ENCODE data around the gene RNF207. TPM values are rescaled to one million over a fixed set of nuclear protein-coding genes. Genes with fewer than 3 reads are reported as not detected.

The RNF207 gene
- total RNA-seq, 1 experiment from 2014 or later = not detected

DNA sequence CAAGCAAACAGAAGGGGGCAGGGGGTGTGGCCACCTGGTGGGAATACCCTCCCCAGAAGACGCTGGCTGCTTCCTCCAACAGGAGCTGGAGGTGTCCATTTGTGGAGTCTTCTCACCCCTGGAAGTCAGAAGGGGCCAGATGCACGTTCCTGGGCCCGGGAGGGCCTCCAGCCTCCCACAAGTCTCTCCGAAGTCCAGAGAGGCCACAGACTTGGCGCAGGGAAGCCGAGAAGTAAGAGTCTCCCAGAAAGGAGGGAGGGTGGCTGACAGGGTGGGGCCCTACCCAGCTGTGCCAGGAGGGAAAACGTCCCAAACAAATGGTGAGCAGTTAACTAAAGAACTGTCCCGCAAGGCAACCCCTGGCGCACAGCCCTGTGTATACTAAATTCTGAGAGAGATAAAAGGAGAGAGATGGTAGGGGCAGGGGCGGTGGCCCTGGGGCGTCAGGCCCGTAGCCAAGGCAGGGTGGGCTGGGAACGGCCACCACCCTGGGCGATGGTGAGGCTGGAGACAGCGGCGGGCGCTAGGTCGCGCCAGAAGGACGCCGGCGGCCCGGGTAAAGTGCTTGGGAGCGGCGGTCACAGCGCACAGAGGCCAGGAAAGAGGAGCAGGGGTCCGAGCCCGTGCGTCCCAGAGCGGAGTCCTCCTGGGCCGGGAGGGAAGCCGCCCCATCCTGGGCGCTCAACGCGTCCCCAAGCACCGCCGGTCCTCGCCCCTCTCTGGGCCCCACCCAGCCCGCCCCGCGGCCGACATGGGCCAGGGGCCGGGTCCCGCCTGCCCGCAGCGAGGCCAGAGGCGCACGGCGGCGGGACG, 27.0 kb upstream of the RNF207 start:
- H3K9me2 ChIP-seq (replicated peaks; ENCODE audit: insufficient read depth, low read length) = no peaks in the 10 kb centered on the region; the same call in 1 of the 2 replicates
- no peaks in the 10 kb centered on the region for H3K4me1 ChIP-seq (ENCODE audit: low read length)
- H3K27ac ChIP-seq (ENCODE audit: low read length) = no peak overlapping the region
- H3K79me2 ChIP-seq (ENCODE audit: low read length) = no peaks in the 10 kb centered on the region
- H3K36me3 ChIP-seq (ENCODE audit: insufficient read depth, low read length) = no peaks in the 10 kb centered on the region
- no peak overlapping the region for H2AFZ ChIP-seq (ENCODE audit: low read length)
- H3K9ac ChIP-seq (ENCODE audit: low read length) = no peak overlapping the region
- no peak overlapping the region for H3K4me2 ChIP-seq (ENCODE audit: low read depth, low read length, poor library complexity, severe bottlenecking)
- no peaks in the 10 kb centered on the region for H3K9me3 ChIP-seq (ENCODE audit: low read length)
- no peaks in the 10 kb centered on the region for H3K27me3 ChIP-seq (ENCODE audit: low read length)
- H4K20me1 ChIP-seq (ENCODE audit: insufficient read depth, low read depth, low read length) = peaks cover 15% of the 10 kb centered on the region; the same call in 1 of the 2 replicates
- H3K4me3 ChIP-seq (ENCODE audit: low read length) = no peak overlapping the region
- no peak for DNase-seq

DNA sequence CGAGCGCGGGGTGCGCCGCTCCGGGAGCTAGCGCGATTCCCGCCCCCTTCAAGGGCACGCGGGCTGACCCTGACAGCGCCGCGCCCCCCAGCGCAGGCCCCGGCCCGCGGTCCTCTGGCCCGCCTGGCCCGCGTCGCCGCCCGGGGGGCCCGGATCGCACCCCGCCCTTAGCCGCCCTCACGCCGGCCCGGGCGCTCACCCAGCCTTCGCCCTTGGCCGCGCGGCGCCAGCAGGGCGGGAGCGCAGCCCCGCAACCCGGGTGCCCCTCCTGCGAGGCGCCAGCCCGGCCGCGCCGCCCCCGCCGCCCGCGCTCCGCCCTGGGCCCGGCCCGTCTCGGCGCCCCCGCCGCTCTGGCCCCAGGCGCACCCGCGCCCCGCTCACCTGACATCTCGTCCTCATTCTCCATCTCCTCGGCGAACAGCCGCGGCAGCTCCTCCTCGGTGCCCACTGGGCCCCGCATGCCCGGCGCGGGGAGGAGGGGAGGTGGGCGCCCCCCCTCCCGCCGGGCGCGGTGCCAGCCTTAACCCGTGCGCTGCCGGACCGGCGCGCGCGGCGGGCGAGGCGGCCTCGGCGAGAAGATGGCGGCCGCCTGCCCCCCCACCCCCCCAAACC, 26.2 kb upstream of the RNF207 start:
- no peaks in the 10 kb centered on the region for H3K36me3 ChIP-seq (ENCODE audit: insufficient read depth, low read length)
- H3K79me2 ChIP-seq (ENCODE audit: low read length) = no peaks in the 10 kb centered on the region
- no peak overlapping the region for H2AFZ ChIP-seq (ENCODE audit: low read length)
- no peak overlapping the region for H3K27ac ChIP-seq (ENCODE audit: low read length)
- H3K4me2 ChIP-seq (ENCODE audit: low read depth, low read length, poor library complexity, severe bottlenecking) = no peak overlapping the region
- H4K20me1 ChIP-seq (ENCODE audit: insufficient read depth, low read depth, low read length) = peaks cover 22% of the 10 kb centered on the region
- H3K9ac ChIP-seq (ENCODE audit: low read length) = no peak overlapping the region
- H3K9me3 ChIP-seq (ENCODE audit: low read length) = no peaks in the 10 kb centered on the region
- no peaks in the 10 kb centered on the region; the same call in 1 of the 2 replicates for H3K9me2 ChIP-seq (replicated peaks; ENCODE audit: insufficient read depth, low read length)
- no peak overlapping the region for H3K4me3 ChIP-seq (ENCODE audit: low read length)
- DNase-seq = no peak
- H3K27me3 ChIP-seq (ENCODE audit: low read length) = no peaks in the 10 kb centered on the region
- no peaks in the 10 kb centered on the region for H3K4me1 ChIP-seq (ENCODE audit: low read length)

DNA sequence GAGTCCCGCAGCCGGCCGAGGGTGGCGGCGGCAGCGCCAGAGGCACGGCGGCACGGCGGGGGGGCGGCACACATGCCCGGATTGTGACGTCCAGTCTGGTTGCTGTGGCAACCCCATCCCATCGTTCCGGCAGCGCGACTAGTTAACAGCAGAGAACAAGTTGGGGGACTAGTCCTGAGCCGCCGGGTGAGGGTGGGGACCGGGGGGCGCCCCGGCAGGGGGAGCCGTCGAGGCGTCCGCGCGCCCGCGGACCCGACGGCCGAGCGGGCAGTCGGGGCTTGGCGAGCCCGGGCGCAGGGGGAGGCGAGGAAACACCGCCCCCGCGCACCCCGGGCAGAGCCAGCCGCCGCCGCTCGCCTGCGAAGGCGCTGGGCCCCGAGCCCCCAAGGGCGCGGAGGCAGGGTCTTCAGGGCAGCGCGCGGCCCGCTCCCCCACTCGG, 25.6 kb upstream of the RNF207 start, which contains the start of gene CHD5:
CHD5 (minus strand) TSS at position 54 of the 439 bp plus-strand sequence. CDS start 298 bp downstream, outside the sequence.
- no peak within 1 kb of the TSS for H2AFZ ChIP-seq (ENCODE audit: low read length)
- DNase-seq = no peak
- H3K9me2 ChIP-seq (replicated peaks; ENCODE audit: insufficient read depth, low read length) = no peaks in the 10 kb centered on the region
- H3K4me2 ChIP-seq (ENCODE audit: low read depth, low read length, poor library complexity, severe bottlenecking) = no peak within 1 kb of the TSS
- H3K27me3 ChIP-seq (ENCODE audit: low read length) = no peaks in the 10 kb centered on the region
- no peaks in the 10 kb centered on the region for H3K4me1 ChIP-seq (ENCODE audit: low read length)
- H3K36me3 ChIP-seq (ENCODE audit: insufficient read depth, low read length) = peaks cover 2% of the 10 kb centered on the region; the same call in 1 of the 2 replicates
- H3K79me2 ChIP-seq (ENCODE audit: low read length) = no peaks in the 10 kb centered on the region
- H3K4me3 ChIP-seq (ENCODE audit: low read length) = no peak within 1 kb of the TSS
- no peaks in the 10 kb centered on the region for H3K9me3 ChIP-seq (ENCODE audit: low read length)
- H4K20me1 ChIP-seq (ENCODE audit: insufficient read depth, low read depth, low read length) = peaks cover 28% of the 10 kb centered on the region
- H3K9ac ChIP-seq (ENCODE audit: low read length) = no peak within 1 kb of the TSS
- no peak within 1 kb of the TSS for H3K27ac ChIP-seq (ENCODE audit: low read length)

DNA sequence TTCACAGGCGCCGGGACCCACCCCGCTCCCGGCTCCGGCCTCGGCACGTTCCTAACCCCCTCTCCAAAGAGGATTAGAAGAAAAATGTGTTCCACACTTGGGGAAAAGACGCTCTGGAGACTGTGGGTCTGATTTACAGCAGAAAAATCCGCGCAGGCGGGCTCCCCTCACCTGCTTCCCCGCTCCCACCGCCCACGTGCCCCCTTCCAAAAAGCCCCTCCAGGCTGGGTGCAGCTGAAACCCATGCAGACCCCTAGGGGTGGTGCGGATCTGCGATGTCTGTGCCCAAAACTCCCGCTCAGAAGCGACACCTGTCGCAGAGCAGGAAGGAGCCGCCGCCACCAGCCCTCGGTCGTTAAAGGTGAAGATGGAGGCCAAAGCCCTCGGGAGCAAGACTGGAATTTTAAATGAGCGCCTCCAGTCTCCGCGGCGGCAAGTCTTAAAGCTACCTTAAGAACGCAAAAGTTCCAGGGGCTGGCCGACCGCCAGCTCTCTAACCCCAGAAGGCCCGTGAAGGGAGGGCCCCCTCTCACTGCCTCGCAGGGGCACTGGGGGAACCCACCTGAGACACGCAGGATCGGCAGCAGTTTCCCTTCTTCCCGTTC, 25.1 kb upstream of the RNF207 start:
- no peak overlapping the region for H3K27ac ChIP-seq (ENCODE audit: low read length)
- H3K9ac ChIP-seq (ENCODE audit: low read length) = no peak overlapping the region
- no peak overlapping the region for H3K4me3 ChIP-seq (ENCODE audit: low read length)
- peaks cover 33% of the 10 kb centered on the region for H4K20me1 ChIP-seq (ENCODE audit: insufficient read depth, low read depth, low read length)
- H3K4me1 ChIP-seq (ENCODE audit: low read length) = no peaks in the 10 kb centered on the region
- no peak for DNase-seq
- H3K27me3 ChIP-seq (ENCODE audit: low read length) = no peaks in the 10 kb centered on the region
- H2AFZ ChIP-seq (ENCODE audit: low read length) = no peak overlapping the region
- H3K9me3 ChIP-seq (ENCODE audit: low read length) = no peaks in the 10 kb centered on the region
- H3K79me2 ChIP-seq (ENCODE audit: low read length) = no peaks in the 10 kb centered on the region
- no peaks in the 10 kb centered on the region for H3K9me2 ChIP-seq (replicated peaks; ENCODE audit: insufficient read depth, low read length)
- no peak overlapping the region for H3K4me2 ChIP-seq (ENCODE audit: low read depth, low read length, poor library complexity, severe bottlenecking)
- H3K36me3 ChIP-seq (ENCODE audit: insufficient read depth, low read length) = peaks cover 6% of the 10 kb centered on the region; the same call in 1 of the 2 replicates

DNA sequence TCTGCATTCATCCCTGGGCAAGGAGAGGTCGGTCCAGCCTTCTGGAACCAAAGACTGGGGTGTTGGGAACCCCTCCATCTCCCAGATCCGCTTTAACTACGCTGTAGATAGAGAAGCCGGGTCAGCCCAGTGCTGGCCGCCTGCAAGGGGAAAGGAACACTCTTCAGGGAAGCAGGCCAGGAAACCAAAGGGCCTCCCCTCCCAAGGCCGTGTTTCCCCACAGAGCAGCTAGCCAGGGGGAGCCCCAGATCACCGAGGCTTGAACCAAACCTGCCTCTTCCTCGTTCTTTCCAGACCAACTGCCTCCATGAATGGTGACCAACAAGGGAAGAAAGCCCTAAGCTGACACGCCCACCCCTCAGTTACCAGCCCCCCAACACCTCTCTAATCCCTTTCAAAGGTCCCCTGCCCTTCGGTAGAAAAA, 24.6 kb upstream of the RNF207 start:
- no peaks in the 10 kb centered on the region for H3K9me3 ChIP-seq (ENCODE audit: low read length)
- H3K4me3 ChIP-seq (ENCODE audit: low read length) = no peak overlapping the region
- H3K27me3 ChIP-seq (ENCODE audit: low read length) = no peaks in the 10 kb centered on the region
- H4K20me1 ChIP-seq (ENCODE audit: insufficient read depth, low read depth, low read length) = peaks cover 37% of the 10 kb centered on the region
- H2AFZ ChIP-seq (ENCODE audit: low read length) = no peak overlapping the region
- peaks cover 9% of the 10 kb centered on the region; the same call in 1 of the 2 replicates for H3K36me3 ChIP-seq (ENCODE audit: insufficient read depth, low read length)
- H3K9me2 ChIP-seq (replicated peaks; ENCODE audit: insufficient read depth, low read length) = no peaks in the 10 kb centered on the region
- H3K4me2 ChIP-seq (ENCODE audit: low read depth, low read length, poor library complexity, severe bottlenecking) = no peak overlapping the region
- no peak overlapping the region for H3K27ac ChIP-seq (ENCODE audit: low read length)
- H3K9ac ChIP-seq (ENCODE audit: low read length) = no peak overlapping the region
- H3K79me2 ChIP-seq (ENCODE audit: low read length) = no peaks in the 10 kb centered on the region
- no peaks in the 10 kb centered on the region for H3K4me1 ChIP-seq (ENCODE audit: low read length)
- DNase-seq = no peak

DNA sequence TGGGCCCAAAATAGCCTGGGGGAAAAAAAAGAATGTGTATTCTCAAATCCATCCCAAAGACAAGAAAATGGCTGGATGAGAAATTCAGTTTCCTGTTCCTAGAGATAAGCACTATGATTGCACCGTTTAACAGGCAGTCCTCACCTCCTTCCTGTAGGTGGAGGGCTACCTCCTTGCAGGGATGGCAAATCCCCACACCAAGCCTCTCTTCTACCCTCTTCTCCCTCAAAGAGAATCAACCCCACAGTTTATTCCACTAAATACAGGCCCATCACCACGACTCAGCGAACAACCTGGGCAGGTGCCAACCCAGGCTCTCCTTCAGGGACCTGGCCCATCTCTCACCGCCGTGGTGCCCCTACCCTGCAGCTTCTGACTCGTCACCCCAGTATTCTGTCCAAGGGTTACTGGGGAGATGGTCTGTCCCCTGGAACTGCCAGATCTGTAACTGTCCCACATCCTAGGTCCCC, 22.4 kb upstream of the RNF207 start:
- H3K9ac ChIP-seq (ENCODE audit: low read length) = no peak overlapping the region
- DNase-seq = peak; percentile 73
- peaks cover 13% of the 10 kb centered on the region; the same call in 1 of the 2 replicates for H3K36me3 ChIP-seq (ENCODE audit: insufficient read depth, low read length)
- H3K79me2 ChIP-seq (ENCODE audit: low read length) = no peaks in the 10 kb centered on the region
- H2AFZ ChIP-seq (ENCODE audit: low read length) = no peak overlapping the region
- H3K9me3 ChIP-seq (ENCODE audit: low read length) = no peaks in the 10 kb centered on the region
- H3K4me3 ChIP-seq (ENCODE audit: low read length) = no peak overlapping the region
- no peak overlapping the region for H3K4me2 ChIP-seq (ENCODE audit: low read depth, low read length, poor library complexity, severe bottlenecking)
- H3K9me2 ChIP-seq (replicated peaks; ENCODE audit: insufficient read depth, low read length) = no peaks in the 10 kb centered on the region
- peaks cover 38% of the 10 kb centered on the region for H4K20me1 ChIP-seq (ENCODE audit: insufficient read depth, low read depth, low read length)
- no peaks in the 10 kb centered on the region for H3K4me1 ChIP-seq (ENCODE audit: low read length)
- H3K27me3 ChIP-seq (ENCODE audit: low read length) = no peaks in the 10 kb centered on the region
- no peak overlapping the region for H3K27ac ChIP-seq (ENCODE audit: low read length)

DNA sequence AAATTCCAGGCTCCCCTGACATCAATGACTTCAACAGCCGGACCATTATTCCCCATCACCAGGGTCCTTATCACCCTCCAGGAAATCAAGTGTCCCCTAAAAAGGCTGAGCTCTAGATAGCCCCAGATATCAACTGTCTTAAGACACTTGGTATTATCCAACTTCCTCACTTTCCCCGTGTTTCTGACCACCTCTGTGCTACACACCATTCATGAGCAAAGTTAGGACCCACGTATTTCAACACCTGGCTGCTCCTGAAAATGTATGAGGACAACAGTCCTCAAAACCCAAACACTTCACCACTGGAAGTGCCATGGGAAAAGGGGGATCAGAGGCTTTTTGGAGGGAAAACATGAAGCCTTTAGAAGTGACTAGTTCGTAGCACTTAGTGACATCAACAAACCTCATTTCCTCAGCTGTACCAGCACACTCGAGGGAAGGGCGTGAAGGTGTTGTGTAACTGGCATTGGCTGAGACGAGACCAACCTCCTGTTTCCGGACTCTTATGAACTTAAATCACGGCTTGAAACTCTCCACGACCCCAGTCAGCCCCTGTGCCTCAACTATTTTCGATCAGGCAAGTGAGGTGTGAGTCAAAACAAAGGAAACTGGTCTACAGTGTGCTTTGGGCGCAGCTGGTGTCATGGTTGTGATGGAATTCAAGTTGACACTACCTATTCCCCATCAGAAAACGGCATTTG, 21.7 kb upstream of the RNF207 start:
- H4K20me1 ChIP-seq (ENCODE audit: insufficient read depth, low read depth, low read length) = peaks cover 42% of the 10 kb centered on the region
- peaks cover 16% of the 10 kb centered on the region for H3K36me3 ChIP-seq (ENCODE audit: insufficient read depth, low read length)
- H3K27ac ChIP-seq (ENCODE audit: low read length) = no peak overlapping the region
- no peak overlapping the region for H3K4me2 ChIP-seq (ENCODE audit: low read depth, low read length, poor library complexity, severe bottlenecking)
- no peak for DNase-seq
- no peaks in the 10 kb centered on the region for H3K9me3 ChIP-seq (ENCODE audit: low read length)
- H3K9ac ChIP-seq (ENCODE audit: low read length) = no peak overlapping the region
- 0 out of 2 replicates have a peak, but pooled peaks cover 3% of the 10 kb centered on the region for H3K79me2 ChIP-seq (ENCODE audit: low read length)
- H3K9me2 ChIP-seq (replicated peaks; ENCODE audit: insufficient read depth, low read length) = no peaks in the 10 kb centered on the region
- no peaks in the 10 kb centered on the region for H3K27me3 ChIP-seq (ENCODE audit: low read length)
- H2AFZ ChIP-seq (ENCODE audit: low read length) = no peak overlapping the region
- H3K4me1 ChIP-seq (ENCODE audit: low read length) = no peaks in the 10 kb centered on the region
- H3K4me3 ChIP-seq (ENCODE audit: low read length) = no peak overlapping the region

Measured in Karpas-422 (cell line).